ENCODE data around the gene S100A7A. TPM values are rescaled to one million over a fixed set of nuclear protein-coding genes. Genes with fewer than 3 reads are reported as not detected.
"Not testable (repeated sequence)": the region's sequence is repeated elsewhere in the genome, so short reads cannot be mapped to it uniquely, and the experiment has no call there.

Gene S100A7A
- total and polyA plus RNA-seq, 4 donors, result not detected

DNA sequence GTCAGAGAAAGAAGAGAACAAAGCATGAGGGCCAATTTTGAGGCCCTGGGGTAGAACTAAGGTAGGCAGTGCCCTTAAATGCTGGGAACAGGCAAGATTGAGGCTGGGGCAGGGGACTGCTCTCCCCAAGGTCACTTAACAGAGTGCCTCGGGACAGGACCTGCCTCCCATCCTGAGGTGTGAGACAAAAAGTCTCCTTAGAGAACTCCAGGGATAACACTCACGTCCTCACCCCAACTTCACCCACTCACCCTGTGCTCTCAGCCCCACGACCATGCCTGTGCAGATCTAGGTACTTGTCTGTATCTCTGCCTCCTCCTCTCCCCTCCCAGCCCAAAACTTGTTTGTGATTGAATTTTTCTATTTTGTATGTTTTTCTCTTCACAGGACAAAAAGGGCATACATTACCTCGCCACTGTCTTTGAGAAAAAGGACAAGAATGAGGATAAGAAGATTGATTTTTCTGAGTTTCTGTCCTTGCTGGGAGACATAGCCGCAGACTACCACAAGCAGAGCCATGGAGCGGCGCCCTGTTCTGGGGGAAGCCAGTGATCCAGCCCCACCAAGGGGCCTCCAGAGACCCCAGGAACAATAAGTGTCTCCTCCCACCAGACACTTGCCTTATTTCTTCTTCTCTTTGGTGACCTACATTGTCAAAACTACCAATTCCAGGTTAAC, 2.6 kb downstream of the S100A7A start:
- H3K27me3 ChIP-seq (ENCODE audit: control insufficient read depth in 4 of 4, insufficient read depth in 4 of 4, low read length in 3 of 4); H3K27ac ChIP-seq (ENCODE audit: low read depth in 1 of 2, low read length in 2 of 2); DNase-seq (ENCODE audit: low spot score); H3K4me1 ChIP-seq (ENCODE audit: control insufficient read depth in 4 of 4, insufficient read depth in 4 of 4, low read length in 3 of 4); H3K9ac ChIP-seq (ENCODE audit: low read depth in 1 of 2, low read length in 2 of 2); H3K36me3 ChIP-seq (ENCODE audit: control insufficient read depth in 4 of 4, insufficient read depth in 3 of 4, low read depth in 1 of 4, low read length in 3 of 4); H3K9me3 ChIP-seq (ENCODE audit: control insufficient read depth in 4 of 4, low read length in 3 of 4); H3K4me3 ChIP-seq (ENCODE audit: low read depth in 1 of 3, low read length in 3 of 3): not testable (repeated sequence)
- 52% methylated on average over 7 of the region's 7 CpGs for WGBS

- DNase-seq (ENCODE audit: low spot score); H3K9me3 ChIP-seq (ENCODE audit: control insufficient read depth in 4 of 4, low read length in 3 of 4); H3K4me1 ChIP-seq (ENCODE audit: control insufficient read depth in 4 of 4, insufficient read depth in 4 of 4, low read length in 3 of 4); H3K27me3 ChIP-seq (ENCODE audit: control insufficient read depth in 4 of 4, insufficient read depth in 4 of 4, low read length in 3 of 4); H3K36me3 ChIP-seq (ENCODE audit: control insufficient read depth in 4 of 4, insufficient read depth in 3 of 4, low read depth in 1 of 4, low read length in 3 of 4); H3K4me3 ChIP-seq (ENCODE audit: low read depth in 1 of 3, low read length in 3 of 3); H3K9ac ChIP-seq (ENCODE audit: low read depth in 1 of 2, low read length in 2 of 2); H3K27ac ChIP-seq (ENCODE audit: low read depth in 1 of 2, low read length in 2 of 2): not testable (repeated sequence)
- 40% methylated on average over 2 of the region's 2 CpGs for WGBS
Measured at GRCh38 chr1:153419436-153419793, 3.1 kb downstream of the S100A7A start.

- Histone ChIP-seq H3K4me3 (ENCODE audit: low read depth in 1 of 3, low read length in 3 of 3) (no peak overlapping the region), H3K9ac (ENCODE audit: low read depth in 1 of 2, low read length in 2 of 2) (no peak overlapping the region), H3K4me1 (ENCODE audit: control insufficient read depth in 4 of 4, insufficient read depth in 4 of 4, low read length in 3 of 4) (no peaks in the 10 kb centered on the region), H3K9me3 (ENCODE audit: control insufficient read depth in 4 of 4, low read length in 3 of 4) (no peaks in the 10 kb centered on the region), H3K27ac (ENCODE audit: low read depth in 1 of 2, low read length in 2 of 2) (no peak overlapping the region), H3K27me3 (ENCODE audit: control insufficient read depth in 4 of 4, insufficient read depth in 4 of 4, low read length in 3 of 4) (no peaks in the 10 kb centered on the region), H3K36me3 (ENCODE audit: control insufficient read depth in 4 of 4, insufficient read depth in 3 of 4, low read depth in 1 of 4, low read length in 3 of 4) (no peaks in the 10 kb centered on the region)
- no peak for DNase-seq (ENCODE audit: low spot score)
- TF ChIP-seq HNF4G (IDR thresholded peaks at IDR 0.05) (no peak), RAD21 (IDR thresholded peaks at IDR 0.05) (no peak), REST (IDR thresholded peaks at IDR 0.05) (no peak), FOXA2 (IDR thresholded peaks at IDR 0.05) (no peak), HNF4A (conservative IDR thresholded peaks at IDR 0.05) (no peak), TAF1 (conservative IDR thresholded peaks at IDR 0.05) (no peak), ZBTB33 (IDR thresholded peaks at IDR 0.05) (no peak), YY1 (IDR thresholded peaks at IDR 0.05) (no peak), EGR1 (IDR thresholded peaks at IDR 0.05; ENCODE audit: low read depth in 2 of 2) (no peak), RXRA (IDR thresholded peaks at IDR 0.05) (no peak)
- TF ChIP-seq, protein P1, sequence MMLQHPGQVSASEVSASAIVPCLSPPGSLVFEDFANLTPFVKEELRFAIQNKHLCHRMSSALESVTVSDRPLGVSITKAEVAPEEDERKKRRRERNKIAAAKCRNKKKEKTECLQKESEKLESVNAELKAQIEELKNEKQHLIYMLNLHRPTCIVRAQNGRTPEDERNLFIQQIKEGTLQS (IDR thresholded peaks at IDR 0.05), result no peak
- TF ChIP-seq, protein P2, sequence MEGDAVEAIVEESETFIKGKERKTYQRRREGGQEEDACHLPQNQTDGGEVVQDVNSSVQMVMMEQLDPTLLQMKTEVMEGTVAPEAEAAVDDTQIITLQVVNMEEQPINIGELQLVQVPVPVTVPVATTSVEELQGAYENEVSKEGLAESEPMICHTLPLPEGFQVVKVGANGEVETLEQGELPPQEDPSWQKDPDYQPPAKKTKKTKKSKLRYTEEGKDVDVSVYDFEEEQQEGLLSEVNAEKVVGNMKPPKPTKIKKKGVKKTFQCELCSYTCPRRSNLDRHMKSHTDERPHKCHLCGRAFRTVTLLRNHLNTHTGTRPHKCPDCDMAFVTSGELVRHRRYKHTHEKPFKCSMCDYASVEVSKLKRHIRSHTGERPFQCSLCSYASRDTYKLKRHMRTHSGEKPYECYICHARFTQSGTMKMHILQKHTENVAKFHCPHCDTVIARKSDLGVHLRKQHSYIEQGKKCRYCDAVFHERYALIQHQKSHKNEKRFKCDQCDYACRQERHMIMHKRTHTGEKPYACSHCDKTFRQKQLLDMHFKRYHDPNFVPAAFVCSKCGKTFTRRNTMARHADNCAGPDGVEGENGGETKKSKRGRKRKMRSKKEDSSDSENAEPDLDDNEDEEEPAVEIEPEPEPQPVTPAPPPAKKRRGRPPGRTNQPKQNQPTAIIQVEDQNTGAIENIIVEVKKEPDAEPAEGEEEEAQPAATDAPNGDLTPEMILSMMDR (IDR thresholded peaks at IDR 0.05; ENCODE audit: low read depth, low read length, missing input control), result no peak
- 68% methylated on average over 2 of the region's 2 CpGs for WGBS
Measured at GRCh38 chr1:153420306-153420705, 4.0 kb downstream of the S100A7A start.
